ENCODE data around the gene LY6G5C. TPM values are rescaled to one million over a fixed set of nuclear protein-coding genes. Genes with fewer than 3 reads are reported as not detected.

The LY6G5C gene
- total and polyA plus RNA-seq, 9 of the 15 experiments (the other 6 are each of a cell fraction or from before 2014, with no cell fraction given), result 0.10 to 0.67 (median 0.46) TPM; not detected in 4

DNA sequence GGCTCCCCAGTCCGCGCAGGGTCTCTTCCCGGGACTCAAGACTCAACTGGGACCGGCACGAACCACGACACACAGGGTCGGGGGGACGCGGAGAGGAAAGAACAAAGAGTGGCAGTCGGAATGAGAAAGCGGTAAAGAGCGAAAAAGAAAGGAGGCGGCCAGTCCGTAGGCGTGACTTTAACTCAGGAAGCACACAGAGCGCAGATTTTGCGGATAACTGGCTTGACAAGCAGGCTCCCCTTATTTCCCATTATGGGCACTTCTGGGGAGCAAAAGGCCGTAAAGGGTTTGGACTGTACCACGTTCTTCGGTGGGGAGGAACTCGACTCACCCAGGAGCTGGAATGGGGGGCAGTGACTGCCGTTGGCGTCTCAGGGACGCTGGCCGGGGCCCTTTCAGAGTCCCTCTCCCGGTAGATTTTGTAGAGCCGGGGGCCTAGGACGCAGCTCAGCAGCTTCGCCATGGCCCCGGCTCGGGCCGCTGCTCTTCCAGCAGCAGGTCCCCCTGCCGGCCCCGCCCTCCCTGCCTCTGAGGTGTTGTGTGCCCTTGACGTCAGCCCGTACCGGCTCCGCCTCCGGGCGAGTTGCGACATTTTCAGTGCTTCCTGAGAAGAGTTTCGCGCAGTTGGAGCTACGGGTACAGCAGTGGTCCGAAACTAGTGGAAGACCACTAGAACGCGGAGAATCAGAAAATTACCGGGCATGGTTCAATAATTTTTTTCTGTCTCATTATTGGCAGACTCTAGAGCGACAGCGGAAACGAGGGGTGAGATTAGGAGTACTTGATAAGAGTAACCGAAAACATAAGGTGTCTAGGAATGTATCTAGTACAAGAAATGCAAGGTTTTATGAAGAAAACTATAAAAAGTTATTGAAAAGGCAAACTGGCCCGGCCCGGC lies 22.2 kb upstream of the LY6G5C start, which contains the start of gene ABHD16A (continued):
- TF ChIP-seq, protein P1, sequence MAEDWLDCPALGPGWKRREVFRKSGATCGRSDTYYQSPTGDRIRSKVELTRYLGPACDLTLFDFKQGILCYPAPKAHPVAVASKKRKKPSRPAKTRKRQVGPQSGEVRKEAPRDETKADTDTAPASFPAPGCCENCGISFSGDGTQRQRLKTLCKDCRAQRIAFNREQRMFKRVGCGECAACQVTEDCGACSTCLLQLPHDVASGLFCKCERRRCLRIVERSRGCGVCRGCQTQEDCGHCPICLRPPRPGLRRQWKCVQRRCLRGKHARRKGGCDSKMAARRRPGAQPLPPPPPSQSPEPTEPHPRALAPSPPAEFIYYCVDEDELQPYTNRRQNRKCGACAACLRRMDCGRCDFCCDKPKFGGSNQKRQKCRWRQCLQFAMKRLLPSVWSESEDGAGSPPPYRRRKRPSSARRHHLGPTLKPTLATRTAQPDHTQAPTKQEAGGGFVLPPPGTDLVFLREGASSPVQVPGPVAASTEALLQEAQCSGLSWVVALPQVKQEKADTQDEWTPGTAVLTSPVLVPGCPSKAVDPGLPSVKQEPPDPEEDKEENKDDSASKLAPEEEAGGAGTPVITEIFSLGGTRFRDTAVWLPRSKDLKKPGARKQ (CRISPR knock-in tag; IDR thresholded peaks at IDR 0.05), result no peak
- TF ChIP-seq, protein P2, sequence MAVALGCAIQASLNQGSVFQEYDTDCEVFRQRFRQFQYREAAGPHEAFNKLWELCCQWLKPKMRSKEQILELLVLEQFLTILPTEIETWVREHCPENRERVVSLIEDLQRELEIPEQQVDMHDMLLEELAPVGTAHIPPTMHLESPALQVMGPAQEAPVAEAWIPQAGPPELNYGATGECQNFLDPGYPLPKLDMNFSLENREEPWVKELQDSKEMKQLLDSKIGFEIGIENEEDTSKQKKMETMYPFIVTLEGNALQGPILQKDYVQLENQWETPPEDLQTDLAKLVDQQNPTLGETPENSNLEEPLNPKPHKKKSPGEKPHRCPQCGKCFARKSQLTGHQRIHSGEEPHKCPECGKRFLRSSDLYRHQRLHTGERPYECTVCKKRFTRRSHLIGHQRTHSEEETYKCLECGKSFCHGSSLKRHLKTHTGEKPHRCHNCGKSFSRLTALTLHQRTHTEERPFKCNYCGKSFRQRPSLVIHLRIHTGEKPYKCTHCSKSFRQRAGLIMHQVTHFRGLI (CRISPR knock-in tag; IDR thresholded peaks at IDR 0.05), result no peak
- TF ChIP-seq, protein P3, sequence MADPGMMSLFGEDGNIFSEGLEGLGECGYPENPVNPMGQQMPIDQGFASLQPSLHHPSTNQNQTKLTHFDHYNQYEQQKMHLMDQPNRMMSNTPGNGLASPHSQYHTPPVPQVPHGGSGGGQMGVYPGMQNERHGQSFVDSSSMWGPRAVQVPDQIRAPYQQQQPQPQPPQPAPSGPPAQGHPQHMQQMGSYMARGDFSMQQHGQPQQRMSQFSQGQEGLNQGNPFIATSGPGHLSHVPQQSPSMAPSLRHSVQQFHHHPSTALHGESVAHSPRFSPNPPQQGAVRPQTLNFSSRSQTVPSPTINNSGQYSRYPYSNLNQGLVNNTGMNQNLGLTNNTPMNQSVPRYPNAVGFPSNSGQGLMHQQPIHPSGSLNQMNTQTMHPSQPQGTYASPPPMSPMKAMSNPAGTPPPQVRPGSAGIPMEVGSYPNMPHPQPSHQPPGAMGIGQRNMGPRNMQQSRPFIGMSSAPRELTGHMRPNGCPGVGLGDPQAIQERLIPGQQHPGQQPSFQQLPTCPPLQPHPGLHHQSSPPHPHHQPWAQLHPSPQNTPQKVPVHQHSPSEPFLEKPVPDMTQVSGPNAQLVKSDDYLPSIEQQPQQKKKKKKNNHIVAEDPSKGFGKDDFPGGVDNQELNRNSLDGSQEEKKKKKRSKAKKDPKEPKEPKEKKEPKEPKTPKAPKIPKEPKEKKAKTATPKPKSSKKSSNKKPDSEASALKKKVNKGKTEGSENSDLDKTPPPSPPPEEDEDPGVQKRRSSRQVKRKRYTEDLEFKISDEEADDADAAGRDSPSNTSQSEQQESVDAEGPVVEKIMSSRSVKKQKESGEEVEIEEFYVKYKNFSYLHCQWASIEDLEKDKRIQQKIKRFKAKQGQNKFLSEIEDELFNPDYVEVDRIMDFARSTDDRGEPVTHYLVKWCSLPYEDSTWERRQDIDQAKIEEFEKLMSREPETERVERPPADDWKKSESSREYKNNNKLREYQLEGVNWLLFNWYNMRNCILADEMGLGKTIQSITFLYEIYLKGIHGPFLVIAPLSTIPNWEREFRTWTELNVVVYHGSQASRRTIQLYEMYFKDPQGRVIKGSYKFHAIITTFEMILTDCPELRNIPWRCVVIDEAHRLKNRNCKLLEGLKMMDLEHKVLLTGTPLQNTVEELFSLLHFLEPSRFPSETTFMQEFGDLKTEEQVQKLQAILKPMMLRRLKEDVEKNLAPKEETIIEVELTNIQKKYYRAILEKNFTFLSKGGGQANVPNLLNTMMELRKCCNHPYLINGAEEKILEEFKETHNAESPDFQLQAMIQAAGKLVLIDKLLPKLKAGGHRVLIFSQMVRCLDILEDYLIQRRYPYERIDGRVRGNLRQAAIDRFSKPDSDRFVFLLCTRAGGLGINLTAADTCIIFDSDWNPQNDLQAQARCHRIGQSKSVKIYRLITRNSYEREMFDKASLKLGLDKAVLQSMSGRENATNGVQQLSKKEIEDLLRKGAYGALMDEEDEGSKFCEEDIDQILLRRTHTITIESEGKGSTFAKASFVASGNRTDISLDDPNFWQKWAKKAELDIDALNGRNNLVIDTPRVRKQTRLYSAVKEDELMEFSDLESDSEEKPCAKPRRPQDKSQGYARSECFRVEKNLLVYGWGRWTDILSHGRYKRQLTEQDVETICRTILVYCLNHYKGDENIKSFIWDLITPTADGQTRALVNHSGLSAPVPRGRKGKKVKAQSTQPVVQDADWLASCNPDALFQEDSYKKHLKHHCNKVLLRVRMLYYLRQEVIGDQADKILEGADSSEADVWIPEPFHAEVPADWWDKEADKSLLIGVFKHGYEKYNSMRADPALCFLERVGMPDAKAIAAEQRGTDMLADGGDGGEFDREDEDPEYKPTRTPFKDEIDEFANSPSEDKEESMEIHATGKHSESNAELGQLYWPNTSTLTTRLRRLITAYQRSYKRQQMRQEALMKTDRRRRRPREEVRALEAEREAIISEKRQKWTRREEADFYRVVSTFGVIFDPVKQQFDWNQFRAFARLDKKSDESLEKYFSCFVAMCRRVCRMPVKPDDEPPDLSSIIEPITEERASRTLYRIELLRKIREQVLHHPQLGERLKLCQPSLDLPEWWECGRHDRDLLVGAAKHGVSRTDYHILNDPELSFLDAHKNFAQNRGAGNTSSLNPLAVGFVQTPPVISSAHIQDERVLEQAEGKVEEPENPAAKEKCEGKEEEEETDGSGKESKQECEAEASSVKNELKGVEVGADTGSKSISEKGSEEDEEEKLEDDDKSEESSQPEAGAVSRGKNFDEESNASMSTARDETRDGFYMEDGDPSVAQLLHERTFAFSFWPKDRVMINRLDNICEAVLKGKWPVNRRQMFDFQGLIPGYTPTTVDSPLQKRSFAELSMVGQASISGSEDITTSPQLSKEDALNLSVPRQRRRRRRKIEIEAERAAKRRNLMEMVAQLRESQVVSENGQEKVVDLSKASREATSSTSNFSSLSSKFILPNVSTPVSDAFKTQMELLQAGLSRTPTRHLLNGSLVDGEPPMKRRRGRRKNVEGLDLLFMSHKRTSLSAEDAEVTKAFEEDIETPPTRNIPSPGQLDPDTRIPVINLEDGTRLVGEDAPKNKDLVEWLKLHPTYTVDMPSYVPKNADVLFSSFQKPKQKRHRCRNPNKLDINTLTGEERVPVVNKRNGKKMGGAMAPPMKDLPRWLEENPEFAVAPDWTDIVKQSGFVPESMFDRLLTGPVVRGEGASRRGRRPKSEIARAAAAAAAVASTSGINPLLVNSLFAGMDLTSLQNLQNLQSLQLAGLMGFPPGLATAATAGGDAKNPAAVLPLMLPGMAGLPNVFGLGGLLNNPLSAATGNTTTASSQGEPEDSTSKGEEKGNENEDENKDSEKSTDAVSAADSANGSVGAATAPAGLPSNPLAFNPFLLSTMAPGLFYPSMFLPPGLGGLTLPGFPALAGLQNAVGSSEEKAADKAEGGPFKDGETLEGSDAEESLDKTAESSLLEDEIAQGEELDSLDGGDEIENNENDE (IDR thresholded peaks at IDR 0.05; ENCODE audit: low read depth, low read length), result no peak
- TF ChIP-seq RBM17 (IDR thresholded peaks at IDR 0.05; ENCODE audit: borderline replicate concordance, low read depth, low read length), result no peak
- TF ChIP-seq, protein P4, sequence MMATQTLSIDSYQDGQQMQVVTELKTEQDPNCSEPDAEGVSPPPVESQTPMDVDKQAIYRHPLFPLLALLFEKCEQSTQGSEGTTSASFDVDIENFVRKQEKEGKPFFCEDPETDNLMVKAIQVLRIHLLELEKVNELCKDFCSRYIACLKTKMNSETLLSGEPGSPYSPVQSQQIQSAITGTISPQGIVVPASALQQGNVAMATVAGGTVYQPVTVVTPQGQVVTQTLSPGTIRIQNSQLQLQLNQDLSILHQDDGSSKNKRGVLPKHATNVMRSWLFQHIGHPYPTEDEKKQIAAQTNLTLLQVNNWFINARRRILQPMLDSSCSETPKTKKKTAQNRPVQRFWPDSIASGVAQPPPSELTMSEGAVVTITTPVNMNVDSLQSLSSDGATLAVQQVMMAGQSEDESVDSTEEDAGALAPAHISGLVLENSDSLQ (IDR thresholded peaks at IDR 0.05), result peak; percentile 65
